ENCODE results near the gene ANTXR1.

Gene ANTXR1

GRCh38 chr2:69126341-69126740, 113.4 kb downstream of the ANTXR1 start:
- H3K4me3 ChIP-seq (ENCODE audit: low read length) = no peak overlapping the region
- no peak for DNase-seq (ENCODE audit: low read depth)
- TF ChIP-seq CTCF (conservative IDR thresholded peaks at IDR 0.05; ENCODE audit: low read depth, low read length) = no peak

- DNase-seq (ENCODE audit: low read depth) = no peak
- TF ChIP-seq CTCF (conservative IDR thresholded peaks at IDR 0.05; ENCODE audit: low read depth, low read length) = no peak
- H3K4me3 ChIP-seq (ENCODE audit: low read length) = no peak overlapping the region
These were observed 118.5 kb downstream of the ANTXR1 start for GRCh38 chr2:69131452-69131851.

- no peak for DNase-seq (ENCODE audit: low read depth)
- no peak overlapping the region for H3K4me3 ChIP-seq (ENCODE audit: low read length)
- no peak for TF ChIP-seq CTCF (conservative IDR thresholded peaks at IDR 0.05; ENCODE audit: low read depth, low read length)
These were observed 119.2 kb downstream of the ANTXR1 start for GRCh38 chr2:69131983-69132675.

- DNase-seq (ENCODE audit: low read depth) = no peak
- H3K4me3 ChIP-seq (ENCODE audit: low read length) = no peak overlapping the region
- no peak for TF ChIP-seq CTCF (conservative IDR thresholded peaks at IDR 0.05; ENCODE audit: low read depth, low read length)
These were observed 120.1 kb downstream of the ANTXR1 start for GRCh38 chr2:69132960-69133590.

- TF ChIP-seq CTCF (conservative IDR thresholded peaks at IDR 0.05; ENCODE audit: low read depth, low read length) = no peak
These were observed 120.9 kb downstream of the ANTXR1 start for GRCh38 chr2:69133898-69134297.

GRCh38 chr2:69134306-69134945, 121.4 kb downstream of the ANTXR1 start:
- DNase-seq (ENCODE audit: low read depth) = no peak

More at GRCh38 chr2:69133898-69134297, 120.9 kb downstream of the ANTXR1 start:
- no peak overlapping the region for H3K4me3 ChIP-seq (ENCODE audit: low read length)
- no peak for DNase-seq (ENCODE audit: low read depth)

More at GRCh38 chr2:69134306-69134945, 121.4 kb downstream of the ANTXR1 start:
- TF ChIP-seq CTCF (conservative IDR thresholded peaks at IDR 0.05; ENCODE audit: low read depth, low read length) = no peak
- H3K4me3 ChIP-seq (ENCODE audit: low read length) = no peak overlapping the region

All from retinal pigment epithelial cell (primary cell).